ENCODE data around the gene STK17B. TPM values are rescaled to one million over a fixed set of nuclear protein-coding genes. Genes with fewer than 3 reads are reported as not detected.

STK17B gene
- total RNA-seq, 1 donor from 2014 or later, result 54.0 TPM

DNA sequence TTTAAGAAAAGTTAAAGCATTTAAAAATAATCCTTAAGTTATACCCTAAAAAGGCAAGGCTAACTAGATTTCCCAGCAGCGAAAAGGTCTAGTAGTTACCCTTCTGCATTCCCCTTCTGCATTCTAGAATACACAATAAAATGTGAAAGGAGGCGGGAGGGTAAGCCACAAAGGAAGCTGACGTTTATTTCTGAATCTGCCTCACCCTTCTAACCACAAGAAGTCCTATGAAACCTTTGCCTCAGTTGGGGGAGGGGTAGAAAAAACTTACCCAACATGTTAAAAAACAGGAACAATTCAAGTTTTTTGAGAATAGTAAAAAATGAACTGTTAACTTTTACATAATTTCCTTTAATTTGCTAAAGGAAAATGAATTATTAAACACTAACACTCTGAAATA is 11.3 kb downstream of the STK17B start:
- Histone ChIP-seq H3K4me1 (peaks cover 5% of the 10 kb centered on the region), H3K27ac (peak overlapping the region; percentile 38), H3K4me3 (no peak overlapping the region), H3K36me3 (peaks cover 34% of the 10 kb centered on the region), H3K9me3 (no peaks in the 10 kb centered on the region), H3K27me3 (ENCODE audit: low read depth) (no peaks in the 10 kb centered on the region)
- TF ChIP-seq, protein P1, sequence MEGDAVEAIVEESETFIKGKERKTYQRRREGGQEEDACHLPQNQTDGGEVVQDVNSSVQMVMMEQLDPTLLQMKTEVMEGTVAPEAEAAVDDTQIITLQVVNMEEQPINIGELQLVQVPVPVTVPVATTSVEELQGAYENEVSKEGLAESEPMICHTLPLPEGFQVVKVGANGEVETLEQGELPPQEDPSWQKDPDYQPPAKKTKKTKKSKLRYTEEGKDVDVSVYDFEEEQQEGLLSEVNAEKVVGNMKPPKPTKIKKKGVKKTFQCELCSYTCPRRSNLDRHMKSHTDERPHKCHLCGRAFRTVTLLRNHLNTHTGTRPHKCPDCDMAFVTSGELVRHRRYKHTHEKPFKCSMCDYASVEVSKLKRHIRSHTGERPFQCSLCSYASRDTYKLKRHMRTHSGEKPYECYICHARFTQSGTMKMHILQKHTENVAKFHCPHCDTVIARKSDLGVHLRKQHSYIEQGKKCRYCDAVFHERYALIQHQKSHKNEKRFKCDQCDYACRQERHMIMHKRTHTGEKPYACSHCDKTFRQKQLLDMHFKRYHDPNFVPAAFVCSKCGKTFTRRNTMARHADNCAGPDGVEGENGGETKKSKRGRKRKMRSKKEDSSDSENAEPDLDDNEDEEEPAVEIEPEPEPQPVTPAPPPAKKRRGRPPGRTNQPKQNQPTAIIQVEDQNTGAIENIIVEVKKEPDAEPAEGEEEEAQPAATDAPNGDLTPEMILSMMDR (IDR thresholded peaks at IDR 0.05), result no peak
- intact Hi-C loops (cut with DNase I), result no loop called here
- no peak for DNase-seq
- ATAC-seq, result peak; percentile 91 to 92

DNA sequence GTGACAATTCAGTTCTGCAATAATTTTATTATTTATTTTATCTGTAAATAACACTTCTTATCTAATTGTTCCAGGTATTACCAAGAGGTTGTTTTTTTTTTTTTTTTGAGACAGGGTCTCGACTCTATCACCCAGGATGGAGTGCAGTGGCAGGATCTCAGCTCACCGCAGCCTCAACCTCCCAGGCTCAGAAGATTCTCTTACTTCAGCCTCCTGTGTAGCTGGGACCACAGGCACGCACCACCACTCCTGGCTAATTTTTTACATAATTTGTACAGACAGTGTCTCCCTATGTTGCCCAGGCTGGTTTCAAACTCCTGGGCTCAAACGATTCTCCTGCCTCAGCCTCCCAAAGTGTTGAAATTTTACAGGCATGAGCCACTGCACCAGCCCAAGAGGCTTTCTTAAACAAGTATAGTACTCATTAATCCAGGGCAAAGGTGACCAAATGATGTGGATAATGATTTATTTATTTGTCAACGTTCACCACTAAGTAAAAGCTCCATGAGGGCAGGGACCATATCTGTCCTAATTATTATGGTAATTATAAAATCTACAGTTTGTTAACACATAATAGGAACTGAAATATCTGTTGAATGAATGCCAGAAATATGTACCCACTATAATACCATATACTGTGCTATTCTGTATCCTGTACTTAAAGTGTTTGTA is 12.0 kb downstream of the STK17B start:
- TF ChIP-seq, protein P1 (IDR thresholded peaks at IDR 0.05), result no peak
- intact Hi-C loops (cut with DNase I), result no loop called here
- Histone ChIP-seq H3K4me3 (no peak overlapping the region), H3K36me3 (peaks cover 39% of the 10 kb centered on the region), H3K27me3 (ENCODE audit: low read depth) (no peaks in the 10 kb centered on the region), H3K9me3 (no peaks in the 10 kb centered on the region), H3K4me1 (peaks cover 5% of the 10 kb centered on the region), H3K27ac (peak overlapping the region; percentile 38)
- peak; percentile 8 to 13 for ATAC-seq
- no peak for DNase-seq

DNA sequence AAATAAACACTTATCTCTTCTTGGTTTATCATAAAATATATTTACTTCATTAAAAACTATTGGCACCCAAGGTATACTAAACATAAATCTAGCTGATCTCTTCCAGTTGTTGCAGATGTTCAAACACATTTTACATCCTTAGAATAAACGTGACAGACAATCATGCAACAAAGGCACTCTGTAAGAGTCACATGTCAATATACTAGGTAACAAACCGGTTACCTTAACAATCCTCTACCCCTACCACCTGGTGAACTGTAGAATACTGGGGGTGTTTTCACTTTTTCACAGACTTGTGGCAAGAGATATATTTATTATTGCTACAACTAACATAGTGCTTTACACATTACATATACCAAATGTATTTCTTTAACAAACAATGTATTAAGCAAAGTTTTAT is 15.8 kb downstream of the STK17B start:
- H3K4me1 ChIP-seq, result peaks cover 3% of the 10 kb centered on the region
- peaks cover 38% of the 10 kb centered on the region for H3K36me3 ChIP-seq
- H3K27me3 ChIP-seq (ENCODE audit: low read depth), result no peaks in the 10 kb centered on the region
- intact Hi-C loops (cut with DNase I), result no loop called here
- no peak overlapping the region for H3K4me3 ChIP-seq
- DNase-seq, result no peak
- no peak overlapping the region for H3K27ac ChIP-seq
- TF ChIP-seq, protein P1 (IDR thresholded peaks at IDR 0.05), result no peak
- H3K9me3 ChIP-seq, result no peaks in the 10 kb centered on the region
- ATAC-seq, result no peak

DNA sequence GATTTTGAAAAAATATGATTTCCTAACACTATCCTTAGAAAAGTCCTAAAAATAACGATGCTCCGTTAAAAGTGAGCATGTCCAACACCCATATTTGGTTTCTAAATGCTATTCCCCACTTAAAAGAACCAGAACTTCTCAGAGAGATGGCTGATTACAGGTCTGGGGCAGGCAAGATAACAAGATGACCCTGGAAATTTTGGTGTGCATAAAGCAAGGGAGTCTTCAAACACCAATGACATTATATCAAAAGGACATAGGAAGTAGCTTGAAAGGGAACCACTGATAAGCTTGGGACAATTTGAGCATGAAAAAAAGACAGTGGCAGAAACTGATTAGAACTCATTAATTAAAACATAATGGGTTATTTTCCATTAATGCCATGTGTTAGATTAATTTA is 17.9 kb downstream of the STK17B start:
- Histone ChIP-seq H3K27me3 (ENCODE audit: low read depth) (no peaks in the 10 kb centered on the region), H3K27ac (no peak overlapping the region), H3K4me3 (no peak overlapping the region), H3K36me3 (peaks cover 45% of the 10 kb centered on the region), H3K9me3 (no peaks in the 10 kb centered on the region), H3K4me1 (no peaks in the 10 kb centered on the region)
- DNase-seq (no peak), ATAC-seq (no peak)
- intact Hi-C loops (cut with DNase I), result no loop called here
- TF ChIP-seq, protein P1 (IDR thresholded peaks at IDR 0.05), result no peak

DNA sequence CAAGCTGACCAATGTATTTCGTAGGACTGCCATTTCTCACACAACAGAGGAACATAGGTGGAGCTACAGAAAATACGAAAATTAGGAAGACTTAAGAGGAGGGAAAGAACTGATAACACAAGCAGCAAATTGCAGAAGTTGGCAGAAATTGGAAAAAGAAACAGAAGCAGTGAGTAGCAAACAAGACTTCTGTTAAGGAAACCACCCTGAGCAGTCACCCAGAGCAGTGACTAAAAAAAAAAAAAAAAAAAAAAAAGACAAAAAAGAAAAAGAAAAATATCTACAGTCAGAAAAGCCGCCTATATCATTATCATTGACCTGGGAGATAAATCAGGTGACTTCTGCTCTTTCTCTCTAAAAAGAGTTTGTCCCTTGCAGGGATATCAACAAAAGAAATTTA is 21.4 kb downstream of the STK17B start:
- no peaks in the 10 kb centered on the region for H3K9me3 ChIP-seq
- no peak overlapping the region for H3K27ac ChIP-seq
- peaks cover 52% of the 10 kb centered on the region for H3K36me3 ChIP-seq
- intact Hi-C loops (cut with DNase I), result no loop called here
- H3K27me3 ChIP-seq (ENCODE audit: low read depth), result no peaks in the 10 kb centered on the region
- DNase-seq (no peak), ATAC-seq (peak in 1 of 2 donors; percentile 42)
- H3K4me3 ChIP-seq, result no peak overlapping the region
- TF ChIP-seq, protein P1 (IDR thresholded peaks at IDR 0.05), result no peak
- H3K4me1 ChIP-seq, result peaks cover 8% of the 10 kb centered on the region
